HCT116 (cell line): ENCODE measurements around the gene TENM4.

Source experiments
- EGR1 ChIP-seq: IDR thresholded peaks from 2 replicates; pipeline ENCODE4 v1.6.1; 2012; ENCODE audit warnings: low read depth
- ELF1 ChIP-seq: IDR thresholded peaks from 2 replicates; pipeline ENCODE4 v1.6.1; 2012; ENCODE audit warnings: low read depth, borderline replicate concordance
- POLR2A ChIP-seq: IDR thresholded peaks from 2 replicates; pipeline ENCODE4 v1.7.0; 2011; ENCODE audit warnings: borderline replicate concordance; ENCODE audit not compliant: insufficient read depth, insufficient read length; ENCODE audit errors: extremely low read depth
- POLR2AphosphoS5 ChIP-seq: IDR thresholded peaks from 2 replicates; pipeline ENCODE4 v1.6.1; 2011; ENCODE audit warnings: mild to moderate bottlenecking, low read depth, low read length, moderate library complexity
- TCF7L2 ChIP-seq: IDR thresholded peaks from 2 replicates; pipeline ENCODE4 v1.7.0; 2011; ENCODE audit warnings: borderline replicate concordance, inconsistent platforms; ENCODE audit not compliant: insufficient read depth, insufficient read length; ENCODE audit errors: extremely low read depth
- ZFX ChIP-seq: fragments of 450-650 bp; IDR thresholded peaks from 2 replicates; pipeline ENCODE4 v1.6.1; 2017
- TF ChIP-seq, protein P1 (sequence below), 3 experiments: fragments of 200-600 bp in 1 of 3; sonication (generic) in 1 of 3; IDR thresholded peaks in 2 of 3; conservative IDR thresholded peaks in 1 of 3; 2 replicates each; pipeline ENCODE4 v1.5.1; 2012 to 2017; ENCODE audit warnings: low read depth in 2 of 3, low read length in 2 of 3, antibody characterized with exemption in 1 of 3, borderline replicate concordance in 1 of 3, control low read depth in 1 of 3, mild to moderate bottlenecking in 1 of 3, mixed read lengths in 1 of 3, mixed run types in 1 of 3, moderate library complexity in 1 of 3; ENCODE audit not compliant: insufficient read depth in 1 of 3
- TF ChIP-seq, protein P2 (sequence below): IDR thresholded peaks from 2 replicates; pipeline ENCODE4 v1.6.1; 2012
- TF ChIP-seq, protein P3 (sequence below): IDR thresholded peaks from 2 replicates; pipeline ENCODE4 v1.6.1; 2012; ENCODE audit warnings: low read depth

DNA sequence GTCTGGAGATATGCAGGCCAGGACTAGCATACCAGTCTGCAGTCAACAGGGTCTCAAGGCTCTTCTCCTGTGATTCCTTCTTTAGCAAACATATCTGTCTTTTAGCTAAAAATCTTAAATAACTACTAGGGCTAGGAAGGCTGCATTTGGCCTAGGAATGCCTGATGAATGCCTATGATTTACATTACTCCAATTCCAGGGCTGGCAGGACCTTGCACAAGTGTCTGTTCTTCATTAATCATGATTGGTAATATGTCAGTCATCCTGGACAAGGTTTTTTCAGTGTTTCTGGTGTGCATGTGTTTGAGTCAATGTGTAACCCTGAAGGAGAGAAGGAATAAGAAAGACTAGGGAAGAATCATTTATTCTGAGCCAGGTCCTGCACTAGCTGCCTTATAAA is 585.7 kb downstream of the TENM4 start:
- no peak for TF ChIP-seq POLR2A
- TF ChIP-seq, protein P1, sequence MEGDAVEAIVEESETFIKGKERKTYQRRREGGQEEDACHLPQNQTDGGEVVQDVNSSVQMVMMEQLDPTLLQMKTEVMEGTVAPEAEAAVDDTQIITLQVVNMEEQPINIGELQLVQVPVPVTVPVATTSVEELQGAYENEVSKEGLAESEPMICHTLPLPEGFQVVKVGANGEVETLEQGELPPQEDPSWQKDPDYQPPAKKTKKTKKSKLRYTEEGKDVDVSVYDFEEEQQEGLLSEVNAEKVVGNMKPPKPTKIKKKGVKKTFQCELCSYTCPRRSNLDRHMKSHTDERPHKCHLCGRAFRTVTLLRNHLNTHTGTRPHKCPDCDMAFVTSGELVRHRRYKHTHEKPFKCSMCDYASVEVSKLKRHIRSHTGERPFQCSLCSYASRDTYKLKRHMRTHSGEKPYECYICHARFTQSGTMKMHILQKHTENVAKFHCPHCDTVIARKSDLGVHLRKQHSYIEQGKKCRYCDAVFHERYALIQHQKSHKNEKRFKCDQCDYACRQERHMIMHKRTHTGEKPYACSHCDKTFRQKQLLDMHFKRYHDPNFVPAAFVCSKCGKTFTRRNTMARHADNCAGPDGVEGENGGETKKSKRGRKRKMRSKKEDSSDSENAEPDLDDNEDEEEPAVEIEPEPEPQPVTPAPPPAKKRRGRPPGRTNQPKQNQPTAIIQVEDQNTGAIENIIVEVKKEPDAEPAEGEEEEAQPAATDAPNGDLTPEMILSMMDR (IDR thresholded peaks at IDR 0.05 in 2 of 3, conservative IDR thresholded peaks at IDR 0.05 in 1 of 3; ENCODE audit: borderline replicate concordance in 1 of 3, insufficient read depth in 1 of 3, low read depth in 2 of 3, low read length in 2 of 3), result no peak
- TF ChIP-seq ELF1, result no peak
- TF ChIP-seq, protein P2, sequence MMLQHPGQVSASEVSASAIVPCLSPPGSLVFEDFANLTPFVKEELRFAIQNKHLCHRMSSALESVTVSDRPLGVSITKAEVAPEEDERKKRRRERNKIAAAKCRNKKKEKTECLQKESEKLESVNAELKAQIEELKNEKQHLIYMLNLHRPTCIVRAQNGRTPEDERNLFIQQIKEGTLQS, result no peak
- TF ChIP-seq POLR2AphosphoS5, result no peak
- no peak for TF ChIP-seq TCF7L2
- no peak for TF ChIP-seq ZFX
- TF ChIP-seq EGR1, result no peak
- TF ChIP-seq, protein P3, sequence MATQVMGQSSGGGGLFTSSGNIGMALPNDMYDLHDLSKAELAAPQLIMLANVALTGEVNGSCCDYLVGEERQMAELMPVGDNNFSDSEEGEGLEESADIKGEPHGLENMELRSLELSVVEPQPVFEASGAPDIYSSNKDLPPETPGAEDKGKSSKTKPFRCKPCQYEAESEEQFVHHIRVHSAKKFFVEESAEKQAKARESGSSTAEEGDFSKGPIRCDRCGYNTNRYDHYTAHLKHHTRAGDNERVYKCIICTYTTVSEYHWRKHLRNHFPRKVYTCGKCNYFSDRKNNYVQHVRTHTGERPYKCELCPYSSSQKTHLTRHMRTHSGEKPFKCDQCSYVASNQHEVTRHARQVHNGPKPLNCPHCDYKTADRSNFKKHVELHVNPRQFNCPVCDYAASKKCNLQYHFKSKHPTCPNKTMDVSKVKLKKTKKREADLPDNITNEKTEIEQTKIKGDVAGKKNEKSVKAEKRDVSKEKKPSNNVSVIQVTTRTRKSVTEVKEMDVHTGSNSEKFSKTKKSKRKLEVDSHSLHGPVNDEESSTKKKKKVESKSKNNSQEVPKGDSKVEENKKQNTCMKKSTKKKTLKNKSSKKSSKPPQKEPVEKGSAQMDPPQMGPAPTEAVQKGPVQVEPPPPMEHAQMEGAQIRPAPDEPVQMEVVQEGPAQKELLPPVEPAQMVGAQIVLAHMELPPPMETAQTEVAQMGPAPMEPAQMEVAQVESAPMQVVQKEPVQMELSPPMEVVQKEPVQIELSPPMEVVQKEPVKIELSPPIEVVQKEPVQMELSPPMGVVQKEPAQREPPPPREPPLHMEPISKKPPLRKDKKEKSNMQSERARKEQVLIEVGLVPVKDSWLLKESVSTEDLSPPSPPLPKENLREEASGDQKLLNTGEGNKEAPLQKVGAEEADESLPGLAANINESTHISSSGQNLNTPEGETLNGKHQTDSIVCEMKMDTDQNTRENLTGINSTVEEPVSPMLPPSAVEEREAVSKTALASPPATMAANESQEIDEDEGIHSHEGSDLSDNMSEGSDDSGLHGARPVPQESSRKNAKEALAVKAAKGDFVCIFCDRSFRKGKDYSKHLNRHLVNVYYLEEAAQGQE, result no peak
